Measurements from ENCODE around the gene SHBG.

GRCh38 chr17:7632492-7632894 lies 2.6 kb downstream of the SHBG start:
- TF ChIP-seq CTCF (IDR thresholded peaks at IDR 0.05): peak; percentile 30 to 62 (median 52)
- TF ChIP-seq POLR2A (IDR thresholded peaks at IDR 0.05): no peak

Measured in esophagus squamous epithelium (tissue), 4 donors.